Measurements from ENCODE around the gene CYB561D1.

DNA sequence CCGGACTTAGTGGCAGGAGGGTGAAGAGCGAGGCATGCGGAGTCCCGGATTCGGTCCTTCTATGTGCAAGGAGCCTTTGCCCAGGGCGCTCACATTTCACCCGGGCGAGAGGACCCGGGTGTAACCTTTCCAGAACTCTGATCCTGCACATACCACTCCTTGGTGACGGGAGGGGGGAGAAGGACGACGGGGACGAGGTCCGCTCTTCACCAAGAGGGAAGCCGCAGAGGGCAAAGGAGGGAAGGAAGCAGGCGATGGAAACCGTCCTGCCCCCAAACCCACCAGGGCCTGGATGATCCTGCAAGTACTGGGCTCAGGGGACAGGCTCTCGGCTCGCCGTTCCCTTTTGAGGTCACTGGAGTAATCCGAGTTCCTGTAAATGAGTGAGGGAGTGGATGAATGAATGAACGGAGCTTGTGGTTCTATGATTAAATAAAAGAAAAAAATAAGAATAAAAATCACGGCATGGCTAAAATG is 26.6 kb upstream of the CYB561D1 start:
- TF ChIP-seq, protein P1, sequence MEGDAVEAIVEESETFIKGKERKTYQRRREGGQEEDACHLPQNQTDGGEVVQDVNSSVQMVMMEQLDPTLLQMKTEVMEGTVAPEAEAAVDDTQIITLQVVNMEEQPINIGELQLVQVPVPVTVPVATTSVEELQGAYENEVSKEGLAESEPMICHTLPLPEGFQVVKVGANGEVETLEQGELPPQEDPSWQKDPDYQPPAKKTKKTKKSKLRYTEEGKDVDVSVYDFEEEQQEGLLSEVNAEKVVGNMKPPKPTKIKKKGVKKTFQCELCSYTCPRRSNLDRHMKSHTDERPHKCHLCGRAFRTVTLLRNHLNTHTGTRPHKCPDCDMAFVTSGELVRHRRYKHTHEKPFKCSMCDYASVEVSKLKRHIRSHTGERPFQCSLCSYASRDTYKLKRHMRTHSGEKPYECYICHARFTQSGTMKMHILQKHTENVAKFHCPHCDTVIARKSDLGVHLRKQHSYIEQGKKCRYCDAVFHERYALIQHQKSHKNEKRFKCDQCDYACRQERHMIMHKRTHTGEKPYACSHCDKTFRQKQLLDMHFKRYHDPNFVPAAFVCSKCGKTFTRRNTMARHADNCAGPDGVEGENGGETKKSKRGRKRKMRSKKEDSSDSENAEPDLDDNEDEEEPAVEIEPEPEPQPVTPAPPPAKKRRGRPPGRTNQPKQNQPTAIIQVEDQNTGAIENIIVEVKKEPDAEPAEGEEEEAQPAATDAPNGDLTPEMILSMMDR (IDR thresholded peaks at IDR 0.05), result no peak
- no peak for TF ChIP-seq POLR2A (IDR thresholded peaks at IDR 0.05)
